GM23248 (cell line): ENCODE measurements around the gene STOM. TPM values are rescaled to one million over a fixed set of nuclear protein-coding genes. Genes with fewer than 3 reads are reported as not detected.

Experiments used
- DNase-seq: peaks from one replicate; pipeline ENCODE4 v3.0.0-alpha.2; 2015
- H2AFZ ChIP-seq: fragments of 200-600 bp; sonication (generic); 2 replicates; pipeline ENCODE4 v1.6.1; 2016; ENCODE audit warnings: antibody characterized with exemption
- H3F3A ChIP-seq: fragments of 200-600 bp; sonication (generic); 2 replicates; pipeline ENCODE4 v1.6.1; 2016; ENCODE audit warnings: mild to moderate bottlenecking, antibody characterized with exemption, mixed run types; ENCODE audit not compliant: insufficient read depth
- H3K27ac ChIP-seq: fragments of 200-600 bp; sonication (generic); 2 replicates; pipeline ENCODE4 v1.5.1; 2016; ENCODE audit warnings: mild to moderate bottlenecking
- H3K27me3 ChIP-seq: fragments of 200-600 bp; sonication (generic); replicated peaks from 2 replicates; pipeline ENCODE4 v1.6.1; 2016; ENCODE audit warnings: mild to moderate bottlenecking; ENCODE audit not compliant: insufficient read depth
- H3K36me3 ChIP-seq: fragments of 200-600 bp; sonication (generic); 2 replicates; pipeline ENCODE4 v1.6.1; 2016; ENCODE audit warnings: low read depth, mild to moderate bottlenecking
- H3K4me1 ChIP-seq: fragments of 200-600 bp; sonication (generic); 2 replicates; pipeline ENCODE4 v1.6.1; 2016; ENCODE audit warnings: mild to moderate bottlenecking; ENCODE audit not compliant: insufficient read depth
- H3K4me2 ChIP-seq: fragments of 200-600 bp; sonication (generic); one replicate; pipeline ENCODE4 v1.6.1; 2016; ENCODE audit warnings: mild to moderate bottlenecking; ENCODE audit not compliant: unreplicated experiment
- H3K4me3 ChIP-seq: fragments of 200-600 bp; sonication (generic); 2 replicates; pipeline ENCODE4 v1.5.1; 2016; ENCODE audit warnings: mild to moderate bottlenecking
- H3K79me2 ChIP-seq: fragments of 200-600 bp; sonication (generic); 2 replicates; pipeline ENCODE4 v1.6.1; 2016; ENCODE audit warnings: mild to moderate bottlenecking; ENCODE audit not compliant: insufficient read depth
- H3K9ac ChIP-seq: fragments of 200-600 bp; sonication (generic); 2 replicates; pipeline ENCODE4 v1.6.1; 2016; ENCODE audit warnings: mild to moderate bottlenecking
- H3K9me2 ChIP-seq: fragments of 200-600 bp; sonication (generic); 2 replicates; pipeline ENCODE4 v1.6.1; 2016; ENCODE audit warnings: mixed run types, mild to moderate bottlenecking, moderate library complexity; ENCODE audit not compliant: insufficient read depth
- H3K9me3 ChIP-seq: fragments of 200-600 bp; sonication (generic); one replicate; pipeline ENCODE4 v1.6.1; 2017; ENCODE audit warnings: low read depth
- H4K20me1 ChIP-seq: fragments of 200-600 bp; sonication (generic); 2 replicates; pipeline ENCODE4 v1.6.0; 2016; ENCODE audit not compliant: insufficient read depth
- EZH2 ChIP-seq: fragments of 200-600 bp; sonication (generic); IDR thresholded peaks from 2 replicates; pipeline ENCODE4 v1.6.1; 2018; ENCODE audit warnings: antibody characterized with exemption, mild to moderate bottlenecking; ENCODE audit not compliant: insufficient read depth, poor library complexity, severe bottlenecking
- EZH2phosphoT487 ChIP-seq: fragments of 200-600 bp; sonication (generic); IDR thresholded peaks from 2 replicates; pipeline ENCODE4 v1.6.1; 2018; ENCODE audit warnings: antibody characterized with exemption, moderate library complexity, mild to moderate bottlenecking, low read depth; ENCODE audit not compliant: insufficient read depth
- WGBS, 2 experiments: methylation state at CpG; one replicate each; pipeline ENCODE4 v1.1.6; 2015 to 2017; ENCODE audit warnings: low lambda C conversion rate in 2 of 2, low coverage in 1 of 2; ENCODE audit errors: missing lambda C conversion rate in 2 of 2; 5-methylcytosine and 5-hydroxymethylcytosine counted together
- in situ Hi-C: fragments of 300-500 bp; cut with MboI; formaldehyde crosslinking; loops from 2 replicates; pipeline ENCODE4 v1.15.0; 2020
- polyA plus RNA-seq: library from polyadenylated mRNA; unstranded; fragments of >200 nt; fragmentation: Nextera tagmentation; extraction: Ambion mirVana; gene quantifications from 2 replicates; pipeline ENCODE4 v1.2.1, GENCODE V29; 2016
- total RNA-seq: library from RNA; depleted of rRNA; stranded (reverse); fragments of >200 nt; shearing (Covaris generic); gene quantifications from 2 replicates; pipeline ENCODE4 v1.2.3, GENCODE V29; 2014

STOM gene
- total and polyA plus RNA-seq, 2 experiments from 2014 or later = 58.0 to 68.5 TPM

- H3K9me2 ChIP-seq = no peaks in the 10 kb centered on the region
- H3K4me3 ChIP-seq = no peak overlapping the region
- peaks cover 44% of the 10 kb centered on the region for H3K79me2 ChIP-seq
- H3K4me2 ChIP-seq = no peak overlapping the region
- H3K4me1 ChIP-seq = 0 out of 2 replicates have a peak, but pooled peaks cover 7% of the 10 kb centered on the region
- H3K9me3 ChIP-seq = no peaks in the 10 kb centered on the region
- in situ Hi-C loops = no loop called here
- no peak for DNase-seq
- H4K20me1 ChIP-seq = no peaks in the 10 kb centered on the region
- 80 to 81% methylated on average over 7 of the region's 7 CpGs for WGBS, 2 experiments
- no peak overlapping the region for H2AFZ ChIP-seq
- no peaks in the 10 kb centered on the region for H3K36me3 ChIP-seq
- TF ChIP-seq EZH2 = no peak
- no peak for TF ChIP-seq EZH2phosphoT487
- peaks cover 15% of the 10 kb centered on the region for H3F3A ChIP-seq
- H3K27me3 ChIP-seq = no peaks in the 10 kb centered on the region
- H3K9ac ChIP-seq = no peak overlapping the region
- no peak overlapping the region for H3K27ac ChIP-seq
Observed at GRCh38 chr9:121296213-121297127, 73.6 kb downstream of the STOM start.

GRCh38 chr9:121295662-121296191 is 74.3 kb downstream of the STOM start:
- 0 out of 2 replicates have a peak, but pooled peaks cover 7% of the 10 kb centered on the region for H3K4me1 ChIP-seq
- no peaks in the 10 kb centered on the region for H3K9me3 ChIP-seq
- H3K27ac ChIP-seq = no peak overlapping the region
- 67 to 70% methylated on average over 5 of the region's 5 CpGs for WGBS, 2 experiments
- H4K20me1 ChIP-seq = no peaks in the 10 kb centered on the region
- H3K4me3 ChIP-seq = no peak overlapping the region
- TF ChIP-seq EZH2 = no peak
- no peak for TF ChIP-seq EZH2phosphoT487
- no peaks in the 10 kb centered on the region for H3K36me3 ChIP-seq
- no peak overlapping the region for H3K9ac ChIP-seq
- in situ Hi-C loops = no loop called here
- peaks cover 41% of the 10 kb centered on the region for H3K79me2 ChIP-seq
- DNase-seq = no peak
- no peaks in the 10 kb centered on the region for H3K9me2 ChIP-seq
- no peak overlapping the region for H3K4me2 ChIP-seq
- H3K27me3 ChIP-seq = no peaks in the 10 kb centered on the region
- H3F3A ChIP-seq = peaks cover 15% of the 10 kb centered on the region
- no peak overlapping the region for H2AFZ ChIP-seq

- Histone ChIP-seq H3K27me3 (no peaks in the 10 kb centered on the region), H3K27ac (no peak overlapping the region), H3F3A (peaks cover 15% of the 10 kb centered on the region), H3K79me2 (peaks cover 40% of the 10 kb centered on the region), H3K9me3 (no peaks in the 10 kb centered on the region), H3K9ac (no peak overlapping the region), H3K9me2 (no peaks in the 10 kb centered on the region), H2AFZ (no peak overlapping the region), H3K4me1 (0 out of 2 replicates have a peak, but pooled peaks cover 2% of the 10 kb centered on the region), H3K4me3 (no peak overlapping the region), H3K36me3 (no peaks in the 10 kb centered on the region), H3K4me2 (no peak overlapping the region), H4K20me1 (no peaks in the 10 kb centered on the region)
- TF ChIP-seq EZH2 (no peak), EZH2phosphoT487 (no peak)
- 67 to 74% methylated on average over 13 of the region's 13 CpGs for WGBS, 2 experiments
- in situ Hi-C loops = no loop called here
- DNase-seq = no peak
Observed at GRCh38 chr9:121294866-121295661, 75.0 kb downstream of the STOM start.

- 50 to 53% methylated on average over 6 of the region's 6 CpGs for WGBS, 2 experiments
Observed at GRCh38 chr9:121294151-121294743, 75.8 kb downstream of the STOM start.

More at GRCh38 chr9:121294151-121294743, 75.8 kb downstream of the STOM start:
- Histone ChIP-seq H3K36me3 (no peaks in the 10 kb centered on the region), H3K4me2 (no peak overlapping the region), H3K9ac (no peak overlapping the region), H3K27ac (no peak overlapping the region), H3K27me3 (no peaks in the 10 kb centered on the region), H3K9me2 (no peaks in the 10 kb centered on the region), H4K20me1 (no peaks in the 10 kb centered on the region), H3K4me1 (peaks cover 8% of the 10 kb centered on the region), H3K9me3 (no peaks in the 10 kb centered on the region), H3K4me3 (no peak overlapping the region), H3F3A (peaks cover 21% of the 10 kb centered on the region), H3K79me2 (peaks cover 41% of the 10 kb centered on the region), H2AFZ (no peak overlapping the region)
- no peak for DNase-seq
- in situ Hi-C loops = no loop called here
- TF ChIP-seq EZH2phosphoT487 (no peak), EZH2 (no peak)
